Measurements from ENCODE around the gene TUBB.
"Not testable (repeated sequence)": the region's sequence is repeated elsewhere in the genome, so short reads cannot be mapped to it uniquely, and the experiment has no call there.

The TUBB gene

DNA sequence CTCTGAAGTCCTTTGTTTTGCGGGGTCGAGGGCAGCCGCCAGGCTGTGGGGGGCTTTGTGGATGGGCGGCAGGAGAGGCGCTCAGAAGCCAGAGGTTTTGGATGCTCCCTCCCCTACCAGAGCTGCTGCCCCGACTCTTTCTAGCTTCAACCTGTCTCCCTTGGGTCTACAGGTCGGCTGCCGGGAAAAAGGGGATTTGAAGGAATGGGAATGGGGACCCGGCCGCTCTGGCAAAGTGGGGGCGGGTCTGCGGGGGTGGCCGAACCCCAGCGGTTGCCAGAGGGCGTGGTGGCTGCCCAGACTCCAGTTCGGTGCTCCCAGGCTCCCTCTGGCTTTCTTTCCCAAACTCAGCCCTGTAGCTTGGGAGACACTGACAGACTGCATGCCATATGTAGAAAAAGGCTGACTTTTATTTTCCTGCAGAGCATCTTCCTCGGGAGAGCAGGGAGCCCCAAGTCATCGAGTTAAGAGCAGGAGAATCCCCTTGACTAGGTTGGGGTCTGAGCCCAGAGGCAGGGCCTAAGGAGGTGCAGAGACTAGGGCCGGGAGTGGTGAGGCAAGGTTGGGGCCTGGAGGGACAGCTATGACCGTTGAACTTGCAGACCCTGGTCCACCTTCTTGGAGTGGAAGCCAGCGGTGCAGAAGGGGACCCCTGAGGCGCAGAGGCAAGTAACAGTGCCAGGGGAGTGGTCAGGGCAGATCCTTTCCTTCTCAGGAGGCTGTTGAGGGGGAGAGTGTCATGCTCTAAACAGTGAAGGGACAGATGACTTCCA, 32.3 kb upstream of the TUBB start:
- DNase-seq, result peak; percentile 67

- no peak for DNase-seq
Measured at GRCh38 chr6:30688569-30688968, 31.6 kb upstream of the TUBB start.

DNA sequence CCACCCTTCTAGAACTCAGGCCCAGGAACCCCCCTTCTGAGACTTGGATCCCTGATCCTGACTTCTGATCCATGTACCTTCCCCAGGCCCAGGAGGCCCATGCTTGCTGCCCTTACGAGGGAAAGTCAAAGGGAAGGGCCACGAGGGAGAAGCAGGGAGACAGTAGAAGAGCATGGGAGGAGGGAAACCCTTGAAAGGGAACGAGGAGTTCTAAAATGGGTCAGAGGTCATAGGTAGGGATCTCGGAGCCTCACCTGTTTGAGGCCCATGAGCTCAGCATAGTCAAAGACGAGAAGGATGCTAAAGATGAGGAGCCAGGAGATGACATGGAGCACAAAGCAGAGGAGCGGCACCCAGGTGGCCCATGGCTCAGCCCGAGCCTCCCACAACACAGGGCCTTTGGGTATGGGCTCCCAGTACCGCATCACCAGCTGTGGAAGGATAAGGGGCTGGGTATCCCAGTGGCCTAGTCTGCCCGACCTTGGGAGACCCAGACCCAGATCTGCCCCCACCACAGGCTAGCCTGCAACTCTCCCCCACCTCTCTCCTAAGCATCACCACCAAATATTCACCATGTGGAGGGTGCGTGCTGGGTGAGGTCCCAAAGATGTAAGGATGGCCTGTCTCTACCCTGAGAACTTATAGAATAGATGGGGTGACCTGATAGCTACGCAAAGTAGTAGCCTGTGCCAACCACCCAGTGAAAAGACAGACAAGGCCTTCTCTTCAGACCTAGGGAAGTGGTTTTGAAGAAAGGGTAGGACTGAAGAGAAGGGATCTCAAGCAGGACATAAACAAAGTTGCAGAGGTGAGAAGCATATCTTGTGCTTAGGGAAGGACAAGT, 30.9 kb upstream of the TUBB start:
- DNase-seq, result no peak

GRCh38 chr6:30689985-30690384, 30.2 kb upstream of the TUBB start:
- DNase-seq, result no peak

DNA sequence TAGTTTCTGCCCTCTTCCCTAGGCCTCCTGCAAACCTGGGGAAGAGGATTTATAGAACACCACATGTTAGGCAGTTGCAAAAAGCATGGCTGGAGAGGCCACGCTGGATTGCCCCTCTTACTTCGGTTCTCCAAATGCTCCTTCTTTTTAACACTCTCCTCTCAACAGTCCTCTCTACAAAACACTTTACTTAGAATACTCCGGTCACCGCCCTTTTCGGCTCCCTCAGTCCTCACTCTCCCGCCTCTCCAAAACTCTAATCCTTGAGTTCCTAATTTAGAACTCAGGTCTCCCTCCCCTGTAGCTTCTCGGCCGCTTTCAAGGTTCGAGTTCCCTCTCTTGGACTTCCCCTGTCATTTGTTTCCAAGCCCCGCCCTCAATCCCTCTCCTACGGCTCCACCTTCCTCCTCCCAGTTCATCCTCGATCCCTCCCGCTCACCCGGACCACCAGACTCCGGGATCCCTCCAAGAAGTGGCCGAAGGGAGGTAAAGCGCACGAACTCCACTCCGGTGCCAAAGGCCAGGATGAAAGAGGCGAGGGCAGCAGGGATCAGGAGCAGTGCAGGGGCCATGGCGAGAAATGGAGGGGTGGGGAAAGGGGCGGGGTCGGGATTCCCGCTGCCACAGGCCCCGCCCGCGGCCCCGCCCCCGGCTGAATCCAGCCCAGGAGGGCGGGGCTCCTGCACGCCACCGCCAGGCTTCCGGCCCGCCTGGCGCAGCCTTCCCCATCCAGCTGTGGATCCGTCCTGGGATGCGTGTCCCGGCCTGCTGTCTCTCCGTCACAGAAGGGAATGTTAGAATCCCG, 29.5 kb upstream of the TUBB start, which contains the start of gene NRM:
Gene NRM (minus strand): TSS at position 582 of the 805 bp plus-strand sequence. CDS start 10 bp downstream, at position 572.
- peak; percentile 92 for DNase-seq

GRCh38 chr6:30691208-30691847, 28.8 kb upstream of the TUBB start:
- DNase-seq, result no peak

- no peak for DNase-seq
Measured at GRCh38 chr6:30696432-30696831, 23.7 kb upstream of the TUBB start.

DNA sequence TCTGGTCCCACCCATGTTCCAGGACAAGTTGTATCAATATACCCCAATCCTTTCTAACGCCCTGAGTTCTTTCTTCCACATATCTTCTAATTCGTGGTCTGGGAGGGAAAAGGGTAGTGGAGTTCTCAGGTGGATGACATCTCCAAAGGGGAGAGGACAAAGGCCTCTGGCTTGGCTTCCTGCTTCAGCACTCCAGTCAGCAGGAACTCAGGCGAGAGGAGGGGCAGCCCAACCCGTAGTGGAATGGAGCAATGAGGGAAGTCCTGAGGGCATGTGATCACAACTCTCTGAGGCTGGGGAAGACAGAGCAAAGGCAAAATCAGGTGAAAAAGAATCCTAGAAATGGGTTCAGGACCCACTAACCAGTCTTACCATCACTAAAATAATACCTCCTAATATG, 19.8 kb upstream of the TUBB start:
- no peak for DNase-seq

DNA sequence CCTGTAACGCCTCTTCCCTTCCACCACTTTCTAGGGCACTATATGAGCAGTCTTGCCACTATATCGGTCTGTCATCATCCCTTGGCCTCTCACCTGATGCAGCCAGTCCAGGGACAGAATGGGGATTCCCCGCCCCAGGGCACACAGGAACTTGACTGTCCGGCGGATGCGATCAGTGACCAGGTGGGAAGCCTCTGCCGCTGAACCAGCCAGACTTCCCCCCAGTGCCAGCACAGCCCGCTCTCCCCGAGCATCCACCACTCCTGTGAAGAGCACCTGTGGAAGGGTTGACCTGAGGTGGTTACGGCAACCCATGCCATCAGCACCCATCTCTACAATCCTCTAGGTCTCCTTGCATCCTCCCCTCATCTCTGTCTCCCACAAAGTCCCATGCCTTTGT, 17.1 kb upstream of the TUBB start:
- no peak for DNase-seq

GRCh38 chr6:30703821-30704220, 16.3 kb upstream of the TUBB start:
- DNase-seq, result no peak

- no peak for DNase-seq
Measured at GRCh38 chr6:30705620-30706019, 14.5 kb upstream of the TUBB start.

DNA sequence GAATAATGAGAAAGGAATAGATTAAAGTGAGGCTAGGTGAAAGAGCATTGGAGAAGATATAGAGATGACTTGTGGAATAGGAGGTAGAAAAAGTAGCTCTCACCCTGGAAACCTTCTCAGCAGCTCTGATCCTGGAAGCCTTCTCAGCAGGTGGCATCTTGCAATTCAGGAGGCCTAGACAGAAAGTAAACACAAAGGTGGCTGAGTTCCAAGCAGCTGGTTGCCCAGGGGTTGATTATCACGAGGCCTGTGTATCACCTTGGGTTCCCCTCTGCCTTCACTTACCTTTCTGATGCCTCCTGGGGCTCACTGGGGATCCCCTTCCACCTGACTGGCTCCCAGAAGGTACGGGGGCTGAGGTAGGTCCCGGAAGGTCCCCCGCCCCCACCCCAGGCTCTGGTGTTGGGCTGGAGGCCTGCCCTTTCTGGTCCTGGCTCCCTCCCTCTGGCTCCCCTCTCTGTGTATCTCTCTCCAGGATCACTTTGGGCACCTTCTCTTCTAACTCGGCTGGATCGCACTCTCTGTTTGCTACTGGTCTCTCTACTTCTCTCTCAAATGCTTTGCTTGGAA, 12.8 kb upstream of the TUBB start:
- DNase-seq, result no peak

GRCh38 chr6:30709101-30709868, 10.9 kb upstream of the TUBB start:
- no peak for DNase-seq

- DNase-seq, result no peak
Measured at GRCh38 chr6:30711758-30712380, 8.3 kb upstream of the TUBB start.

GRCh38 chr6:30712441-30712945, 7.7 kb upstream of the TUBB start:
- no peak for DNase-seq

- DNase-seq, result no peak
Measured at GRCh38 chr6:30714263-30714662, 5.9 kb upstream of the TUBB start.

DNA sequence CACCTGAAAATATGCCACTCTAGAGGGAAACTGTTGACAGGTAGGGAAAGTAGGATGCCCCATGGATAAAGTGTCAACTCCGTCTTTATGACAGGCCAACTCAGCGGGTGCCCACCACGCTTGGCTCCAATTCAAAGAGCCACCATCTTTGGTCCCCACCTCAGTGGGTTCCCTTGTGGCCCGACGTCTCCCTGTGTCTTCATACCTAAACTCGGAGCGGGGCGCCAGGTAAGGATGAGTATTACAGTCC, 3.3 kb upstream of the TUBB start:
- no peak for DNase-seq

GRCh38 chr6:30717129-30717844, 2.9 kb upstream of the TUBB start, which contains the start of gene MDC1:
TSS of gene MDC1 (minus strand) at chr6:30717281. CDS start at chr6:30715175, 2,106 bp downstream.
- DNase-seq, result peak; percentile 100

DNA sequence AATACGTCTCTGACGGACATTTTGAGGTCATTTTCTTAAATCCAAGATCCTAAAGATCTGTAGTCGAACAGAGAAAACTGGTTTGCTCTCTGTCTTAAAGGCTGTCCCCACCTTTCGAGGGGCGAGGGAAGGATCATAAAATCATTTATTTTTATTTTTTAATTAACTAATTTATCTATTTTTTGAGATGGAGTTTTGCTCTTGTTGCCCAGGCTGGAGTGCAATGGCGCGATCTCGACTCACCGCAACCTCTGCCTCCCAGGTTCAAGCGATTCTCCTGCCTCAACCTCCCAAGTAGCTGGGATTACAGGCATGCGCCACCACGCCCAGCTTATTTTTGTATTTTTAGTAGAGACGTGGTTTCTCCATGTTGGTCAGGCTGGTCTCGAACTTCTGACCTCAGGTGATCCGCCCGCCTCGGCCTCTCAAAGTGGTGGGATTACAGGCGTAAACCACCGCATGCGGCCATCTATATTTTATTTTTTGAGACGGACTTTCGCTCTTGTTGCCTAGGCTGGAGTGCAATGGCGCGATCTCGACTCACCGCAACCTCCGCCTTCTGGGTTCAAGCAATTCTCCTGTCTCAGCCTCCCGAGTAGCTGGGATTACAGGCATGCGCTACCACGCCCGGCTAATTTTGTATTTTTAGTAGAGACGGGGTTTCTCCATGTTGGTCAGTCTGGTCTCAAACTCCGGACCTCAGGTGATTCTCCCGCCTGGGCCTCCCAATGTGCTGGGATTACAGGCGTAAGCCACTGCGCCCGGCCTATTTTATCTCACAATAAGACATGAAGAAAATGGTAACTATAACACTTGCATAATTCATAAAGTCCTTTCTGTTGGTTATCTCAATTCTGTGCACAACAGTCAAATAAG, 2.1 kb upstream of the TUBB start:
- not testable (repeated sequence) for DNase-seq
